GM13977 (cell line): ENCODE results near the gene SCARB1.

Source experiments
- DNase-seq: peaks from one replicate; pipeline ENCODE4 v3.0.0; 2012; ENCODE audit warnings: low spot score
- in situ Hi-C: fragments of 300-500 bp; cut with MboI; formaldehyde crosslinking; loops from one replicate; pipeline ENCODE4 v1.12.0; 2022; ENCODE audit warnings: low sequenced_read_pairs, low pct_unique_long_range_greater_than_20kb, mixed read lengths, inconsistent platforms; ENCODE audit not compliant: unreplicated experiment
- TF ChIP-seq, protein P1 (sequence below): IDR thresholded peaks from 2 replicates; pipeline ENCODE4 v1.5.1; 2012; ENCODE audit warnings: mild to moderate bottlenecking, control low read depth; ENCODE audit not compliant: insufficient read depth; ENCODE audit errors: extremely low read depth, missing control alignments

Gene SCARB1

DNA sequence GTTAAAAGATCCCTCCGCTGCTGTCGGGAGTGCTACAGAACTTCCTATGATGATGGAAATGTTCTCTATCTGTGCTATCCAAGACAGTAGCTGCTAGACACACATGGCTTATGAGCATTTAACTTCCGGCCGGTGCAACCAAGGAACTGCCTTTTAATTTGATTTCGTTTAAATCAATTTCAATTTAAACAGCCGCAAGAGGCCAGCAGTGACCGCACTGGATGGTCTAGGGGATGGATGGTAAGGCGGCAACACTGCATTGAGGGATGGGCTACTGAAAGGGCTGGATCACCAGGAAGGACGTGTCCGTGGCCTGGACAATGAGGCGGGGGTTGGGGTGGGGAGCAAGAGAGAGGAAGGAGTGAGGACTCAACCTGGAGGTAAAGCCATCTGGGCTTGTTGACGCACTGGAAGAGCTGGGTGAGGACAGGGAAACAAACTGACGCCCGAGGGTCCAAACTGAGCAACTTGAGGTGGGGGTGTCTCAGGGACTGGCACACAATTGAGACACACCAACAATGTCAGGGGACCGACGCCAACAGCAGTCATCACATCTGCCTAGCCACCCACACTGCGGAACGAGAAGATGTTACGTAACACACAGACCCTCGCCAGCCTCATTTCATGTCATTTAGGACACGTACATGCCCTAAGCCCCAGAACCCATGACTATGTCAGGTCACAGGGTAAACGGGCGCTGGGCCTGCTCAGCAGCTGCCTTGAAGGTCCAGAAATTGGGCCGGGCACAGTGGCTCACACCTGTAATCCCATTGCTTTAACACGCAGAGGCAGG lies 57.6 kb downstream of the SCARB1 start:
- no peak for DNase-seq
- TF ChIP-seq, protein P1, sequence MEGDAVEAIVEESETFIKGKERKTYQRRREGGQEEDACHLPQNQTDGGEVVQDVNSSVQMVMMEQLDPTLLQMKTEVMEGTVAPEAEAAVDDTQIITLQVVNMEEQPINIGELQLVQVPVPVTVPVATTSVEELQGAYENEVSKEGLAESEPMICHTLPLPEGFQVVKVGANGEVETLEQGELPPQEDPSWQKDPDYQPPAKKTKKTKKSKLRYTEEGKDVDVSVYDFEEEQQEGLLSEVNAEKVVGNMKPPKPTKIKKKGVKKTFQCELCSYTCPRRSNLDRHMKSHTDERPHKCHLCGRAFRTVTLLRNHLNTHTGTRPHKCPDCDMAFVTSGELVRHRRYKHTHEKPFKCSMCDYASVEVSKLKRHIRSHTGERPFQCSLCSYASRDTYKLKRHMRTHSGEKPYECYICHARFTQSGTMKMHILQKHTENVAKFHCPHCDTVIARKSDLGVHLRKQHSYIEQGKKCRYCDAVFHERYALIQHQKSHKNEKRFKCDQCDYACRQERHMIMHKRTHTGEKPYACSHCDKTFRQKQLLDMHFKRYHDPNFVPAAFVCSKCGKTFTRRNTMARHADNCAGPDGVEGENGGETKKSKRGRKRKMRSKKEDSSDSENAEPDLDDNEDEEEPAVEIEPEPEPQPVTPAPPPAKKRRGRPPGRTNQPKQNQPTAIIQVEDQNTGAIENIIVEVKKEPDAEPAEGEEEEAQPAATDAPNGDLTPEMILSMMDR = no peak
- in situ Hi-C loops = no loop called here

DNA sequence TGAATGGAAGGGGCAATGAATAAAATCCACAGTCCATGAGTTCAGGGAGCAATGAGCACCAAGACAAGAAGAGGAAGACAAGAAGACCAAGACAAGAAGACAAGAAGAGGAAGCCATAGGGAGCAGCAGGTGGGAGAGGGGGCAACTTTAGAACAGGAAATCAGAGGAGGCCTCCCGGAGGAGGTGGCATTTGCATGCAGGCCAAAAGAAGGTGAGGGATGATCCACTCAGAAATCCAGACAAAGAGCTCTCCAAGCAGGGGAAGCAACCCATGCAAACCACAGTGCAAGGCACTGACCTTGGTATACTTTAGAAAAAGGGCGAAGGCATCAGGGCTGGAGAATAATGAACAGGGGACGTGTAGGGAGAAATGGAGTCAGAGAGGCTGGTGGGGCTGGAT lies 58.6 kb downstream of the SCARB1 start:
- in situ Hi-C loops = no loop called here
- TF ChIP-seq, protein P1 = no peak
- no peak for DNase-seq

DNA sequence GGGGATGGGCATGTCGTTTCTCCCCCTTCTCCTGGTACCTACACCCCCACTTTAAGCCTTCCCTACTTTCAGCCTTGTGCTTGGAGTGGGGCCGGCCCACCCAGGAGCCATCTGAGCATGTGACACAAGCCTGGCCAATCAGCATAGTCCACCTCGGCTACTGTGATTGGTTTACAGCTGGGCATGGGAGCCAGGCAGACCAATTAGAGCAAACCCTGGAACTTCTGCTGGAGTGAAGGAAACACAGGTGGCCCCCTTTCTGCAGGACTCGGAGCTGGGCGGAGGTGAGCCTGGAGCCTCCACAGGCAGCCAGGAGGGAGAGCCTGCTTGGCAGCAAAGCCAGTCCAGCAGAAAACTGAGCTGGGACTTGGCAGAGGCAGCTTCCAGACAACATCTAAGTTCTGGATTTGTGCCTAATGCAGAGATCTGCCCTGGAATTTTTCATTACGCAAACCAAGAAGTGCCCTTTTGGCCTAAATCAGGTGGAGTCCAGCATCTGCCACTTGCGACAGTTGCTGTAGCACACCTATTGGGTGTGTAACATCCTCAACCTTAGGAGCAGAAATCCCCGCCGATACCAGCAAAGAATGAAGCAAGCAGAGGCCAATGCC lies 59.5 kb downstream of the SCARB1 start:
- in situ Hi-C loops = no loop called here
- no peak for DNase-seq

DNA sequence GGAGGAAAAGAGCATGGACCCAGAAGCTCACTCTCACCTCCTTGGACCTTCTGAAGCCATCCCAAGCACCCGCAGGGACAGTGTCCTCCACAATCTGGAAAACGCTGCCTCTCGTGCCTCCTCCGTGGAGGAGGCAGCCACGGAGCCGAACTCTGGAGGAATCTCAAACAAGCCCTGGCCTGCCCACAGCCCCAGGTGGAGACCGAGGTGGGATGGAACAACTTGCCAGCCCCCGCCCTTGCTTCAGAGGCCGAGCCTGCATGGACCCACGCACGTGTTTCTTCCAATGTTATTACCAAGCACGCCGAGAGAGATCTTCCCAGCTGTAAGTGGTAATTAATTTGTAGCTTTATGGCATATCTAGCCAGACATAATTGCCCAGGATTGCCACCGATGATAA lies 61.3 kb downstream of the SCARB1 start:
- no peak for DNase-seq
- in situ Hi-C loops = no loop called here
- TF ChIP-seq, protein P1 = no peak

More for the DNA sequence above, 59.5 kb downstream of the SCARB1 start:
- TF ChIP-seq, protein P1 = no peak

DNA sequence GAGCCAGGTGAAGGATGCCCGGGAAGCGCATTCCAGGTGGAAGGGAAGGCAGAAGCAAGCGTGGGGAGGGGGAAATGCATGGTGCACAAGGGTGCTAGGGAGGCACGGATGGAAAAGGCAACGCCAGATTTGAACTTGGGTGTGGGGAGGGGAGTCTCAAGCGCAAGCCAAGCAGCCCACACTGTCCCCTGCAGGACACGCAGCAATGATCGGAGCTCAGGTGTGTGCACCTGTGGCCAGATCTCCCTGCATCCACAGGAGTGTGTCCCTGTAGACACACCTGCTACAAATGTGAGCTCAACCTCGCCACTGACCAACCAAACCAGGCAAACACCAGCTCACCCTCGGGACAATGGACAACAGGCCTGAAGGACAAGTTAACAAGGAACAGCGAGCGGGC lies 63.2 kb downstream of the SCARB1 start:
- DNase-seq = no peak
- in situ Hi-C loops = no loop called here
- TF ChIP-seq, protein P1 = no peak

DNA sequence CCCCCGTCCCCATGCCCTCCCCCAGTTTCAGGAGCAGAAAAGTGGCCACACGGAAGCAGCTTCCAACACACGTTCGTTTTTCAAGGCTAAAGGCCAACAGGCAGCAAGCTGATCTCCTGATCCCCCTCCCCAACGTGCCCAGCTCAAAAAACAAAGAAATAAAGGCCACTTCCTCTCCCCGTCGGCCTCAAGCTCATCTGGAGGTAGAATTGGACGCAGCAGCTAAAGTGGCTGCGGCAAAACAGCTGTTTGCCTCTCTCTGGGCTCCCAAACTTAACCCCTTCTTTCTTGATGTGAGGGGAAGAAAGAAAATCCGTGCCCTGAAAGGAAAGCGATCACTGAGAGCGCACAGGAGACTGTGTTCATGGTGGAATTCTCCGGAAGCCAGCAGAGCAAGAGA lies 66.3 kb downstream of the SCARB1 start:
- no peak for DNase-seq
- TF ChIP-seq, protein P1 = no peak
- in situ Hi-C loops = no loop called here
